GM21526 (cell line): Measurements from ENCODE around the gene MRTO4.
"Not testable (repeated sequence)": the region's sequence is repeated elsewhere in the genome, so short reads cannot be mapped to it uniquely, and the experiment has no call there.

ENCODE experiments used
- ATAC-seq: cut with Tn5 transposase; IDR thresholded peaks from one replicate; pipeline ENCODE4 v1.9.1; 2021; ENCODE audit warnings: moderate library complexity; ENCODE audit not compliant: unreplicated experiment, low FRiP score

MRTO4 gene

DNA sequence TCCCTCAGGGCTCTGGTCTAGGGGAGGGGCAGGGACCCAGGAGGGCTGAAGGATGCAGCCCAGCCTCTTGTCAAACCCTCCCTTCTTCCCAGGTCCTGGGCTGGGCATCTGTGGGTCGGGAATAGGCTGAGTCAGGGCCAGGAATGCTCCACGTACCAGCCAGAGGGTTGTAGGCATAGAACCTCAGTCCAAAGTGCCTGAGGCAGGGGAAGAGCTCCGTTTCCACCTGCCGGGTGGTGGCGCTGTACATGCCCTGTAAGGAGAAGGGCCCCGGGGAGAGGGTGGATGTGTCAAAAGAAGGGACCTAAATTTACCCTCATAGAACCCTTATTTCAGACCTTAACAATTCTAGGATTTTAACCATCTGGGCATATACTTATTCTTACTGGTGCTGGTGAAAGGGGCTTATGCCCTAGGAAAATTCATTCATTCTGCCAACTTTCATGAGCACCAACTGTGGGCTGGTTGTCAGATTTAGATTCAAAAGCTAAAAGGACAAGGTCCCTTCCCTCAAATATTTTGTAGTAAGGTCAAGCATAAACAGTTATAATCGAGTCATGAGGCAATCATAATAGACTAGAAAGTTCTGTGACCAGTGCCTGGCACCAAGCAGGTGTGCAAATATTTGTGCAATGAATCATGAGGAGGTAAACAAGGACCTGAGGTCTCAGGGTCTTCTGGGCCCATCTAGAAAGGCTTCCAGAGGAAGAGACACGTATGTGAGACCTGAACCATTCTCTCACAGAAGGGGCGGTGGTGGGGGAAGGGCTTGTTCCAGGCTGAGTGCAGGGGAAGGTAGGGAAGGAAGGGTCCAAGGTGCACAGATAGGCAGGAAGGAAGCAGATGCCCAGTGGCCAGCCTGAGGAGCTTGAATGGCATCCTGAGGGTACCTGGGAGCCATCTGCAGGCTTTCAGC lies 18.1 kb downstream of the MRTO4 start:
- not testable (repeated sequence) for ATAC-seq

DNA sequence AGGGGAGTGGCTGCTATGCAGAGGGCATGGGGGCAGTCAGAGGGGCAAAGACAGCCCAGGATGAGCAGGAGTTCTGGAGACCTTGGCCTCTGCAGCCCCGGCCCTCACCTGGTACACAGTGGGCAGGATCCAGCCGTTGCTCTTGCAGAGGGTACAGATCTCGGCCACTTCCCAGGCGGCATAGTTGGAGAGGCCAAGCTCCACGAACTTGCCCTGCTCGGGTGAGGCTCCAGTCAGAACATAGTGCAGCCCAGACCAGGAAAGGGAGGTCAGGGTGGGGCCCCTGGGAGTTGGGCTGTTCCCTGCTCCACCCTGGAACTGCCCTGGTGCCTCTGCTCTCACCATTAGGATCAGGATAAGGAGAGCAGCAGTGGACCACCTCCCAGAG lies 18.7 kb downstream of the MRTO4 start:
- not testable (repeated sequence) for ATAC-seq

DNA sequence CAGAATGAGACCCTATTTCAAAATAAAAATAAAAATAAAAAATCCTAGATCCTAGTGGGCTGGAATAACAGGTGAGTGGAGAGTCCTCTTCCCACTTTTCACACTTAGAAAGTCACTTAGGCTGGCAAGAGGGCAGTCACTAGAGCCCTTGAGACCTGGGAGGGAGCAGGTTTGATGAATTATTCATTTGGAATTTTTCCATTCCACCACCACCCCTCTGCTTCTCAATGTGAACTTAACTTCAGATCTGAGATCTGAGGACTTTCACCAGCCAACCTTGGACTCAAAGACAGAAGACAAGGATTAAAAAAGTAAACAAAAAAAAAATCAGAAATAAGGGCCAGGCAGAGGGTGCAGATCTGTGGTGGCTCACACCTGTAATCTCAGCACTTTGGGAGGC lies 20.5 kb downstream of the MRTO4 start:
- ATAC-seq: no peak

DNA sequence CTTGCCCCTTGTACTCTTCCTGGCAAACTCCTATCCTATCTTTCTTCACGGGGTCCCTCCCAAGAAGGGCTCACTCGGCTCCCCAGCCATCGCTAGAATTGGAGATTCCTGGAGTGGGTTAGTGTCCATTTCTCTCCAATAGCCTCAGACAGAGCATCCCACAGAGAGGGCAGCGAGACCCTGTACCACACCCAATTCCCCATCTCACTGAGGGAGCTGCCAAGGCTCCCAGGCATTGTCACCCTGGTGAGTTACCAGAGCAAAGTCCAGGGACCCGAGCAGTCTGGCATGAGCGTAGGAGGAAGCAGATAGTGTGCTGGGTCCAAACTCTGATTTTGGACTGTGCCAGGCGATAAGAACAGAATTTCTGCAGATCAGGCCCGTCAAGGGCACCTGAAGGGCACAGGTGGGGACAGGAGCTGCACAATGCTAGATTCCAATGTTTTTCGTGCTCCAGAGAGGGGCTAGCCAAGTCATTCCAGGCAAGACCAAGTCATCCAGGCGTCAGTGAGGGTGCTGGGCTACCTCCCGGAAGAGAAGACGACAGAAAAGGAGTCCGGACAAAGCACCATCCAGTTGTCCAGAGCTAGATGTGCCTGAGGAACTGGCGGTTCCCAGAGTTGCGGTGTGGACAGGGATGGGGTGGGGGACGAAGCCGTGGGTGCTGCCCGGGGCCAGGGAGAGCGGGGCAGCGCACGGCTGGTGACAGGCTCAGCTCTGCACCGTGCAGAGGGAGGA lies 21.7 kb downstream of the MRTO4 start:
- ATAC-seq: no peak

DNA sequence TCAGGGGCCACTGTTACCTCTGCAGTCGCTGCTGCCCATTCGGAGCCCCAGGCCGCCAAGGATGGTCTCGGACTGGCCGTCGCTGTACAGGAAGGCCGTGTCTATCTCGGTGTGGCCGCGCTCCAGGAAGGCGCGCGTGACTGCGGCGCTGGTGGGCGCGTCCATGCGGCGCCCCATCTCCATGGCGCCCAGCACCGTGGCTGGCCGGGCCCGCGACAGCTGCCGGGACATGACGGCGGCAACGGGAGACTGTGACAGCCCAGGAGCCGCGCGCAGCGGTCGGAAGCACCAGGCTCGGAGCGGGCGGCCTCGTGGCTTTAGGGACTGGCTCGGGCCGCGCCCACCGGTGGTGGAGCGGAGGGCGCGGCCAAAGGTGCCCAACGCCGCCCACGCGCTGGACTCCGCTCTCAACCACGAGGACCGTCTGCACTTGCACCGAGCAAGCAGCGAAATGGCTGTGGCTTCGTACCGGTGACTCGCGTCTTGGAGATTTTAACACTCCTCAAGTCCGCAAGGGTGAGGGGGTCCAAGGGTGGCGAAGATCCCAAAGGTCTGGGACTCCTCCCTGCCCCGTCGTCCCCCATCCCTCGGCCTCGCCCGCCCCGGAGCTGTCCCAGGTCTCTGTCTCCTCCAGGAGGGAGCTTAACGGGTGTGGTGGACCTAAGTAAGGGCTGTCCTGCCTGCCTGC lies 22.4 kb downstream of the MRTO4 start:
- ATAC-seq: not testable (repeated sequence)

DNA sequence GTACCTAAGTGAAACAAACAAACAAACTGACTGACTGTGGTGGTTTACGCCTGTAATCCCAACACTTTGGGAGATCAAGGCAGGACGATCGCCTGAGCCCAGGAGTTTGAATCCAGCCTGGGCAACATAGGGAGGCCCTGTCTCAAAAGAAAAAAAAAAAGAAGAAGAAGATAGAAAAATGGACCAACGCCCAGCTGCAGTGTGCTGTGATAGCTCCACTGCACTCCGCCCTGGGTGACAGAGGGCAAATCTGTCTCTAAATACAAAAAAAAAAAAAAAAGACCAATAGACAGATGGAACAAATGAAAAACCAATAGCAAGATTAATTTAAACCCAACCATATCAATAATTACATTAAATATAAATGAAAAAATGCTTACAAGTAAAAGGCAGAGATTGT lies 23.0 kb downstream of the MRTO4 start:
- ATAC-seq: no peak

DNA sequence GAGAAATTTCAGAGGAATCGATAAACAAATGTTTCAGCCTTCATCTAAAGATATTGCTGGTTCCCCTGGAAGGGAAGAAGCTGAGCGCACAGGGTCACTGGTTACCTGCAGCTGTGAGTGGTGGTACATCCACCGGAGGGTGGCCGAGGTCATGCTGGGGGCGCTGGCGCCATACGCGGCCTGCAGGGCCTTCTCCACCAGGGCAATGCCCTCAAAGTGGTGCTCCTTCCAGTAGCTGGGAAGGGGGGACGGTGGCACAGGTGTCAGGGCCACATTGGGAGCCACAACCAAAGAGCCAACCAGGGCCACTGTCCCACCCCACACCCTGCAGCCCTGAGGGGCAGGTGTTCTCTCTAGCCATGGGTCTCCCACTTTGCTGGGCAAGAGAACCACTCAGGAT lies 32.3 kb downstream of the MRTO4 start:
- ATAC-seq: no peak

DNA sequence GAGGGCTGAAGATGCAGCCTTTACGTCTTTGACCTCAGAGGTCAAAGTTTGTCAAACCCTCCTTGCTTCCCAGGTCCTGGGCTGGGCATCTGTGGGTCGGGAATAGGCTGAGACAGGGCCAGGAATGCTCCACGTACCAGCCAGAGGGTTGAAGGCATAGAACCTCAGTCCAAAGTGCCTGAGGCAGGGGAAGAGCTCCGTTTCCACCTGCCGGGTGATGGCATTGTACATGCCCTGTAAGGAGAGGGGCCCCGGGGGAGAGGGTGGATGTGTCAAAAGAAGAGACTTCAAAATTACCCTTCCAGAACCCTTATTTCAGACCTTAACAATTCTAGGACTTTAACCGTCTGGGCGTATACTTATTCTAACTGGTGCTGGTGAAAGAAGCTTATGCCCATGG lies 33.3 kb downstream of the MRTO4 start:
- ATAC-seq: no peak

DNA sequence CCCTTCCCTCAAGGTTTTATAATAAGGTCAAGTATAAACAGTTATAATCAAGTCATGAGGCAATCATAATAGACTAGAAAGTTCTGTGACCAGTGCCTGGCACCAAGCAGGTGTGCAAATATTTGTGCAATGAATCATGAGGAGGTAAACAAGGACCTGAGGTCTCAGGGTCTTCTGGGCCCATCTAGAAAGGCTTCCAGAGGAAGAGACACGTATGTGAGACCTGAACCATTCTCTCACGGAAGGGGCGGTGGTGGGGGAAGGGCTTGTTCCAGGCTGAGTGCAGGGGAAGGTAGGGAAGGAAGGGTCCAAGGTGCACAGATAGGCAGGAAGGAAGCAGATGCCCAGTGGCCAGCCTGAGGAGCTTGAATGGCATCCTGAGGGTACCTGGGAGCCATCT lies 33.8 kb downstream of the MRTO4 start:
- ATAC-seq: not testable (repeated sequence)

DNA sequence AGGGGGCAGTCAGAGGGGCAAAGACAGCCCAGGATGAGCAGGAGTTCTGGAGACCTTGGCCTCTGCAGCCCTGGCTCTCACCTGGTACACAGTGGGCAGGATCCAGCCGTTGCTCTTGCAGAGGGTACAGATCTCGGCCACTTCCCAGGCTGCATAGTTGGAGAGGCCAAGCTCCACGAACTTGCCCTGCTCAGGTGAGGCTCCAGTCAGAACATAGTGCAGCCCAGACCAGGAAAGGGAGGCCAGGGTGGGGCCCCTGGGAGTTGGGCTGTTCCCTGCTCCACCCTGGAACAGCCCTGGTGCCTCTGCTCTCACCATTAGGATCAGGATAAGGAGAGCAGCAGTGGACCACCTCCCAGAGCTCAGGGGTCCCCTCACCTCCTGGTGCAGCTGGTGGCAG lies 34.2 kb downstream of the MRTO4 start:
- ATAC-seq: not testable (repeated sequence)

DNA sequence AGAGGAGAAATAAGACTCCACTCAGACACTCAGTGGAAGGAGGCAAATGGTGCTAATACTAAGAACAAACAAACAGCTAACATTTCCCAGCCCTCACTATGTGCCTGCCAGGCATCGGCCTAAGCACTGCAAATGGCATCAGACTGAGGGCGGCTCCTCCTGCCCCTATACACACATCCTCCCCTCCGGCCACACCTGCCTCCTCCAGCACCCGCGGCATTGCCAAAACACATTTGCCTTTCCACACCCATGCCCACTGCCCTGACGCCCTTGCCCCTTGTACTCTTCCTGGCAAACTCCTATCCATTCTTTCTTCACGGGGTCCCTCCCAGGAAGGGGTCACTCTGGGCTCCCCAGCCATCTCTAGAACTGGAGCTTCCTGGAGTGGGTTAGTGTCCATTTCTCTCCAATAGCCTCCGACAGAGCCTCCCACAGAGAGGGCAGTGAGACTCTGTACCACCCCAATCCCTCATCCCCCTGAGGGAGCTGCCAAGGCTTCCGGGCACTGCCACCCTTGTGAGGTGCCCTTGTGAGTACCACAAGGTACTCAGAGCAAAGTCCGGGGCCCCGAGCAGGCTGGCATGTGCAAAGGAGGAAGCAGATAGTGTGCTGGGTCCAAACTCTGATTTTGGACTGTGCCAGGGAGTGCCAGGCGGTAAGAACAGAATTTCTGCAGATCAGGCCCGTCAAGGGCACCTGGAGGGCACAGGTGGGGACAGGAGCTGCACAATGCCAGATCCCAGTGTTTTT lies 36.0 kb downstream of the MRTO4 start:
- ATAC-seq: no peak

DNA sequence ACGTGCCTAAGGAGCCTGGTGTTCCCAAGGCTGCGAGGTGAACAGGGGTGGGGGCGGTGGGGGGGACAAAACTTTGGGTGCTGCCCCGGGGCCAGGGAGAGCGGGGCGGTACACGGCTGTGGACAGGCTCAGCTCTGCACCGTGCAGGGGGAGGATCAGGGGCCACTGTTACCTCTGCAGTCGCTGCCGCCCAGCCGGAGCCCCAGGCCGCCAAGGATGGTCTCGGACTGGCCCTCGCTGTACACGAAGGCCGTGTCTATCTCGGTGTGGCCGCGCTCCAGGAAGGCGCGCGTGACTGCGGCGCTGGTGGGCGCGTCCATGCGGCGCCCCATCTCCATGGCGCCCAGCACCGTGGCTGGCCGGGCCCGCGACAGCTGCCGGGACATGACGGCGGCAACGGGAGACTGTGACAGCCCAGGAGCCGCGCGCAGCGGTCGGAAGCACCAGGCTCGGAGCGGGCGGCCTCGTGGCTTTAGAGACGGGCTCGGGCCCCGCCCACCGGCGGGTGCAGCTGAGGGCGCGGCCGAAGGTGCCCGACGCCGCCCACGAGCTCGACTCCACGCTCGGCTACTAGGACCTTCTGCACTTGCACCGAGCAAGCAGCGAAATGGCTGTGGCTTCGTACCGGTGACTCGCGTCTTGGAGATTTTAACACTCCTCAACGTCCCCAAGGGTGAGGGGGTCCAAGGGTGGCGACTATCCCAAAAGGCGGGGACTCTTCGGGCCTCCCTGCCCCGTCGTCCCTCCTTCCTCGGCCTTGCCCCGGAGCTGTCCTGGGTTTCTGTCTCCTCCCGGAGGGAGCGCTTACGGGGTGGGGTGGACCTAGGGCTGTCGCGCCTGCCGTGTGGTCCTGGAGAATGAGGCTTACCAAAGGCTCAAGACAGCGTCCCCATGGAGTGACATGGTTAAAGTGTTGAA lies 37.0 kb downstream of the MRTO4 start, which contains the start of gene AKR7A3:
Gene AKR7A3 (minus strand): TSS at position 447 of the 918 bp plus-strand sequence. CDS start 61 bp downstream, at position 386.
- not testable (repeated sequence) for ATAC-seq

DNA sequence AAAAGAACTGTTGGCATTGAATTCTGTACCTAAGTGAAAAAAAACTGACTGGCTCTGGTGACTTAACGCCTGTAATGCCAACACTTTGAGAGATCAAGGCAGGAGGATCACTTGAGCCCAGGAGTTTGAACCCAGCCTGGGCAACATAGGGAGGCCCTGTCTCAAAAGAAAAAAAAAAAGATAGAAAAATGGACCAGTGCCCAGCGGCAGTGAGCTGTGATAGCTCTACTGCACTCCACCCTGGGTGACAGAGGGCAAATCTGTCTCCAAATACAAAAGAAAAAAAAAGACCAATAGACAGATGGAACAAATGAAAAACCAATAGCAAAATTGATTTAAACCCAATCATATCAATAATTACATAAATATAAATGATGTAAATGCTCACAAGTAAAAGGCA lies 37.6 kb downstream of the MRTO4 start:
- no peak for ATAC-seq

DNA sequence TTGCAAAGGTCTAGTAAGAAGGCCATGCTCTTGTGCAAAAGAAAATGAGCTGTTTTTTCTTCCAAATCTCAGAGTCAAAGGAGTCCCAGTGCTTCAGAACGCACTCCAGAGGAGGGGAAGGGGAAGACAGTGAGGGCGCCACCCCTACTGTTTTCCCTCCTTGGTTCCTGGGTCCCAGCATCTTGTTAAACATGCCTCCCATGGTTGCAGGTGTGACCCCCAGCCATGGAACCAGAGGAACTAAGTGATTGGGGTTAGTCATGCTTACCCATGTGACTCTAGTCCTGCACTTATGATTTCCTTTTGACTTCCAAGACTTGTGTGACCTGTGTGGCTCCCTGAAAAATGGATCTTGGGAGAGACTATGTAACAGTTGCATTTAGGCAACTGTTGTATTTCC lies 43.0 kb downstream of the MRTO4 start:
- no peak for ATAC-seq

DNA sequence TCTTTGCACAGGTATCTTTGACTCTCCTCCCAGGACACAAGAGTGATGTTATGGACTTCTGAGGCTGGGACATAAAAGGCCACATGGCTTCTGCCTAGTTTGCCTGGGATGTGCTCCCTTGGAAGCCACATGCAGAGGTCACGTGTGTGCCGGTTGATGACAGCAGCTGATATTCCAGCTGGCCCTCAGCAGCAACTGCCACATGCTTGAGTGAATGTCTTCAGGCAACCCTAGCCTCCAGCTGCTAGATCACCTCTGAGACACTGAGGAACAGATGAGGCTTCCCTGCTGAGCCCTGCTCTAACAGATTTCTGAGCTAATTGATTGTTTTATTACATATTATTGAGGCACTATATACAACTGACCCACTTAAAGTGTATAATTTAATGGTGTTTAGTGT lies 48.6 kb downstream of the MRTO4 start:
- no peak for ATAC-seq

DNA sequence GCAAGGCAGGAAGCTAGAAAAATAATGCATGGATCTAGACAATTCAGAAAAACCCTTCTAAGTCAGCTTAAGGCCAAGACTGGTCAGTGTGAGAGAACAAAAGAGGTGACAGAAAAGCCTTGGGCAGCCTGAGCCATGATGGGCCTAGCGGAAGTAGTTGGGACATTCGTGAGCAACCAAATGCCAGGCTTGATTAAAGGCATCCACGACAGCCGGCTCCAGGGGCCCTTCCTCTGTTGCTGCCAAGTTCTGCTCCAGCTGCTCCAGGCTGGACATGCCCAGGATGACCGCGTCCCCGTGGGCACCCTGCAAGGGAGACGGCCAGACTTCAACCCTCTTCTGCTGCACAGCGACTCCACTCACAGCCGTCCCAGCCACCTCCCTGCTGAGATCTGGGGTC lies 52.5 kb downstream of the MRTO4 start:
- ATAC-seq: not testable (repeated sequence)

DNA sequence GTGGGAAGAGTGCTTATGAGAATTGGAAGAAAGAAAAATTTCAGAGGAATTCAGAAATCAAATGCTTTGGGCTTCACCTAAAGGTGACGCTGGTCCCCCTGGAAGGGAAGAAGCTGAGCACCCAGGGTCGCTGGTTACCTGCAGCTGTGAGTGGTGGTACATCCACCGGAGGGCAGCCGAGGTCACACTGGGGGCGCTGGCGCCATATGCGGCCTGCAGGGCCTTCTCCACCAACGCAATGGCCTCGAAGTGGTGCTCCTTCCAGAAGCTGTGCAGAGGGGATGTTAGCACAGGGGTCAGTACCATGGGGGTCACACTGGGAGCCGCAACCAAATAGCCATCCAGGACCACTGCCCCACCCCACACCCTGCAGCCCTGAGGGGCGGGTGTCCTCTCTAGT lies 54.3 kb downstream of the MRTO4 start:
- ATAC-seq: no peak

DNA sequence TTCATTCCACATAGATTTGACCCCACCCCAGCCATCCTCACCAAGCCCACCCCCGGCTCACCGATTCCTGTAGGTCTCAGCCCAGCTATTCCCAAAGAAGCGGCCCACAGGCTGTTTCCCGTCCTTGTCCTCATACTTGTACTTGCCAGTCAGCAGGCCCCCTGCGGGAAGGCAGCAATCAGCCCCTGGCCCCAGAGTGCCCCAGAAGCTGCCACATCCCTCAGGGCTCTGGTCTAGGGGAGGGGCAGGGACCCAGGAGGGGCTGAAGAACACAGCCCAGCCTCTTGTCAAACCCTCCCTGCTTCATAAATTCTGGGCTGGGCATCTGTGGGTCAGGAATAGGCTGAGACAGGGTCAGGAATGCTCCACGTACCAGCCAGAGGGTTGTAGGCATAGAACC lies 55.3 kb downstream of the MRTO4 start:
- ATAC-seq: no peak

DNA sequence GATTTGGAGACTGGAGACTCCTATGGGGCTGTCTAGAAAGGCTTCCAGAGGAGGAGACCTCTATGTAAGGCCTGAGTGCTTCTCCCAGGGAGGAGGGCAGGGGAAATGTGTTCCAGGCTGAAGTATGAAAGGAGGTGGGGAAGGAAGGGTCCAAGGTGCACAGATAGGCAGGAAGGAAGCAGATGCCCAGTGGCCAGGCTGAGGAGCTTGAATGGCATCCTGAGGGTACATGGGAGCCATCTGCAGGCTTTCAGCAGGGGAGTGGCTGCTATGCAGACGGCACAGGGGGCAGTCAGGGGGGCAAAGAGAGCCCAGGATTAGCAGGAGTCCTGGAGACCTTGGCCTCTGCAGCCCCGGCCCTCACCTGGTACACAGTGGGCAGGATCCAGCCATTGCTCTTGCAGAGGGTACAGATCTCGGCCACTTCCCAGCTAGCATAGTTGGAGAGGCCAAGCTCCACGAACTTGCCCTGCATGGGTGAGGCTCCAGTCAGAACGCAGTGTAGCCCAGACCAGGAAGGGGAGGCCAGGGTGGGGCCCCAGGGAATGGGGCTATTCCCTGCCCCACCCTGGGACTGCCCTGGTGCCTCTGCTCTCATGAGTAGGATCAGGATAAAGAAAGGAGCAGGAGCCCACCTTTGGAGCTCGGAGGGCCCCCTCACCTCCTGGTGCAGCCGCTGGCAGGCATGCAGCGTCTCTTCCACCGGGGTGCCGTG lies 56.3 kb downstream of the MRTO4 start:
- ATAC-seq: no peak
